GM12892 (cell line): ENCODE data around the gene MARK3.

ENCODE experiments used
- POLR2A ChIP-seq: IDR thresholded peaks from 2 replicates; pipeline ENCODE4 v1.6.1; 2011; ENCODE audit warnings: low read depth, low read length, control low read depth
- POLR2AphosphoS5 ChIP-seq: IDR thresholded peaks from 2 replicates; pipeline ENCODE4 v1.6.1; 2011; ENCODE audit warnings: low read depth, low read length, control low read depth
- TAF1 ChIP-seq: IDR thresholded peaks from 2 replicates; pipeline ENCODE4 v1.6.1; 2011; ENCODE audit warnings: low read depth, mild to moderate bottlenecking, control low read depth, low read length, borderline replicate concordance

DNA sequence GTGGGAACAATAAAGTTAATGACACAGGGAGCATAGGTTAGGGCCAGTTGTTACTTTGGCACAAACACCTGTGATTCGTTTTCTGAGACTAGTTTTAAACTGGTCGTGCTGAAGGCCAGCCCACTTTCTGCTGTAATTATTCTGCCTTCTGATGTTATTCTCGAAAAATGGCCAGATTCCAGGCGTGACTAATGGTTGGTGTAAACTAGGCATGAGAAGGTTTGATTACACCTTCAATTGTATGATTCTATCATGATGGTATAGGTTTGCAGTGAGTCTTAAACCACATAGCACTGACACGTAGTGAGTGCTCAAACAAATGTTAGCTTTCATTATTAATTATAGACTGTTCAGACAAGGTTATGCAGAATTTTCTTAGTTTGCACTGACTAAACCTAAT lies 98.4 kb downstream of the MARK3 start:
- TF ChIP-seq POLR2AphosphoS5 (no peak), POLR2A (no peak), TAF1 (no peak)
